Activated T-cell treated with anti-CD3 and anti-CD28 coated beads, Interleukin-2, amount 50 U/mL, for 72 hours (primary cell): Measurements from ENCODE around the gene OR2V2. TPM values are rescaled to one million over a fixed set of nuclear protein-coding genes. Genes with fewer than 3 reads are reported as not detected.
A peak's percentile ranks its signal among the peaks of the same experiment; 100 is the strongest.

Experiments used
- ATAC-seq, 2 donors: fragments of 150-1000 bp; cut with Tn5 transposase; replicated peaks in 1 of 2; 2 replicates each; pipeline ENCODE4 v1.10.0; 2021; ENCODE audit warnings: moderate library complexity in 2 of 2, mild to moderate bottlenecking in 1 of 2
- DNase-seq, 2 donors: peaks; one replicate each; pipeline ENCODE4 v3.0.0; 2021 to 2022; ENCODE audit warnings: mixed read lengths in 1 of 2
- H3K27ac Mint-ChIP-seq: one replicate; pipeline ENCODE4 v1.8.0; 2022; ENCODE audit warnings: mild to moderate bottlenecking, moderate library complexity, mixed read lengths
- H3K27me3 Mint-ChIP-seq: one replicate; pipeline ENCODE4 v1.8.0; 2022; ENCODE audit warnings: low read depth, mixed read lengths
- H3K36me3 Mint-ChIP-seq, 2 donors: one replicate each; pipeline ENCODE4 v1.8.0; 2022; ENCODE audit warnings: mixed read lengths in 2 of 2, mild to moderate bottlenecking in 1 of 2; ENCODE audit not compliant: insufficient read depth in 2 of 2
- H3K4me1 Mint-ChIP-seq: one replicate; pipeline ENCODE4 v1.8.0; 2022; ENCODE audit warnings: low read depth, mixed read lengths
- H3K4me3 Mint-ChIP-seq, 2 donors: one replicate each; pipeline ENCODE4 v1.8.0; 2022; ENCODE audit warnings: mild to moderate bottlenecking in 2 of 2, mixed read lengths in 2 of 2, moderate library complexity in 2 of 2
- H3K9me3 Mint-ChIP-seq, 2 donors: one replicate each; pipeline ENCODE4 v1.8.0; 2022; ENCODE audit warnings: mixed read lengths in 2 of 2
- total RNA-seq, 2 donors: library from RNA; stranded (reverse); gene quantifications; one replicate each; pipeline ENCODE4 v1.2.3, GENCODE V29; 2022

The OR2V2 gene
- total RNA-seq, 2 donors from 2014 or later, result not detected

- Mint-ChIP-seq H3K9me3 (peaks cover 3 to 6% of the 10 kb centered on the region in 2 donors), H3K4me3 (no peak overlapping the region), H3K27me3 (peaks cover 42% of the 10 kb centered on the region), H3K36me3 (peaks cover 4% of the 10 kb centered on the region in 2 donors), H3K4me1 (no peaks in the 10 kb centered on the region), H3K27ac (no peak overlapping the region)
- DNase-seq (no peak), ATAC-seq (no peak)
These were observed 10.9 kb upstream of the OR2V2 start for GRCh38 chr5:181136361-181136955.

- no peak for ATAC-seq
These were observed 9.1 kb upstream of the OR2V2 start for GRCh38 chr5:181138258-181138657.

GRCh38 chr5:181140766-181141165, 6.6 kb upstream of the OR2V2 start:
- ATAC-seq, result no peak
- DNase-seq, result no peak
- no peak overlapping the region for H3K4me3 Mint-ChIP-seq
- H3K36me3 Mint-ChIP-seq, result peaks cover 0 to 2% of the 10 kb centered on the region in 2 donors
- no peak overlapping the region for H3K27ac Mint-ChIP-seq
- H3K4me1 Mint-ChIP-seq, result no peaks in the 10 kb centered on the region
- peaks cover 30% of the 10 kb centered on the region for H3K27me3 Mint-ChIP-seq
- H3K9me3 Mint-ChIP-seq, result peaks cover 3 to 4% of the 10 kb centered on the region in 2 donors

More at GRCh38 chr5:181138258-181138657, 9.1 kb upstream of the OR2V2 start:
- no peak overlapping the region for H3K4me3 Mint-ChIP-seq
- peaks cover 4% of the 10 kb centered on the region in 2 donors for H3K36me3 Mint-ChIP-seq
- DNase-seq, result no peak
- H3K27ac Mint-ChIP-seq, result no peak overlapping the region
- peaks cover 3 to 6% of the 10 kb centered on the region in 2 donors for H3K9me3 Mint-ChIP-seq
- H3K4me1 Mint-ChIP-seq, result no peaks in the 10 kb centered on the region
- peaks cover 35% of the 10 kb centered on the region for H3K27me3 Mint-ChIP-seq

- Mint-ChIP-seq H3K27ac (no peak overlapping the region), H3K4me3 (no peak overlapping the region), H3K27me3 (peaks cover 30% of the 10 kb centered on the region), H3K4me1 (no peaks in the 10 kb centered on the region), H3K9me3 (peaks cover 3 to 4% of the 10 kb centered on the region in 2 donors), H3K36me3 (peaks cover 0 to 2% of the 10 kb centered on the region in 2 donors)
- no peak for DNase-seq
- ATAC-seq, result no peak
These were observed 5.3 kb upstream of the OR2V2 start for GRCh38 chr5:181142054-181142453.

- H3K36me3 Mint-ChIP-seq, result peaks cover 0 to 2% of the 10 kb centered on the region in 2 donors
- H3K9me3 Mint-ChIP-seq, result peaks cover 0 to 3% of the 10 kb centered on the region in 2 donors
- H3K4me3 Mint-ChIP-seq, result no peak overlapping the region
- no peak overlapping the region for H3K27ac Mint-ChIP-seq
- ATAC-seq, result no peak
- no peaks in the 10 kb centered on the region for H3K4me1 Mint-ChIP-seq
- DNase-seq, result no peak
- H3K27me3 Mint-ChIP-seq, result peaks cover 51% of the 10 kb centered on the region
These were observed 2.3 kb upstream of the OR2V2 start for GRCh38 chr5:181145133-181145532.

- Mint-ChIP-seq H3K4me1 (peaks cover 18% of the 10 kb centered on the region), H3K36me3 (peaks cover 0 to 2% of the 10 kb centered on the region in 2 donors), H3K27ac (no peak overlapping the region), H3K9me3 (peaks cover 0 to 2% of the 10 kb centered on the region in 2 donors), H3K4me3 (no peak overlapping the region), H3K27me3 (peaks cover 42% of the 10 kb centered on the region)
- ATAC-seq (no peak), DNase-seq (no peak)
These were observed 2.0 kb downstream of the OR2V2 start for GRCh38 chr5:181149355-181149754.

- Mint-ChIP-seq H3K4me1 (peaks cover 25% of the 10 kb centered on the region), H3K36me3 (peaks cover 1 to 2% of the 10 kb centered on the region in 2 donors), H3K4me3 (no peak overlapping the region), H3K27me3 (peaks cover 42% of the 10 kb centered on the region), H3K27ac (no peak overlapping the region), H3K9me3 (peaks cover 2 to 4% of the 10 kb centered on the region in 2 donors)
- ATAC-seq (no peak), DNase-seq (no peak)
These were observed 2.7 kb downstream of the OR2V2 start for GRCh38 chr5:181149806-181150733.

DNA sequence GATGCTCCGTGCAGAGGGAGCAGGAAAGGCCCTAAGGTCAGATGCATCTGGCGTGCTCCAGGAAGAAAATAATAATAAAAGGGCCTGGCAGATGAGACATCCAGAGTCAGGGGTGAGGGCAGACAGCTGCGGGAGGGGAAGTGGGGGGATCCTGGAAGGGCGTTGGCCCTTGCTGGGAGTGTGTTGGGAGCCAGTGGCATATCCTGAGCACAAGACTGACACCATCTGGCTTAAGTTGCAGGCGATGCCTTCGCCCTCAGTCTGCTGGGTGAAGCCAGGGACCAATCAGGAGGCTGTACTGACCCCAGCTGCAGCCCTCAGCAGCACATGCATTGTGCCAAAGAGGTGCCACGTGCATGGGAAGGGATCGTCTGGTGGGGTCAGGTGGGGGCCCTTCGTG, 3.8 kb downstream of the OR2V2 start:
- Mint-ChIP-seq H3K9me3 (peaks cover 3 to 4% of the 10 kb centered on the region in 2 donors), H3K27ac (no peak overlapping the region), H3K36me3 (peaks cover 0 to 2% of the 10 kb centered on the region in 2 donors), H3K4me3 (no peak overlapping the region), H3K27me3 (peaks cover 42% of the 10 kb centered on the region), H3K4me1 (peaks cover 33% of the 10 kb centered on the region)
- DNase-seq, result no peak
- ATAC-seq, result no peak

DNA sequence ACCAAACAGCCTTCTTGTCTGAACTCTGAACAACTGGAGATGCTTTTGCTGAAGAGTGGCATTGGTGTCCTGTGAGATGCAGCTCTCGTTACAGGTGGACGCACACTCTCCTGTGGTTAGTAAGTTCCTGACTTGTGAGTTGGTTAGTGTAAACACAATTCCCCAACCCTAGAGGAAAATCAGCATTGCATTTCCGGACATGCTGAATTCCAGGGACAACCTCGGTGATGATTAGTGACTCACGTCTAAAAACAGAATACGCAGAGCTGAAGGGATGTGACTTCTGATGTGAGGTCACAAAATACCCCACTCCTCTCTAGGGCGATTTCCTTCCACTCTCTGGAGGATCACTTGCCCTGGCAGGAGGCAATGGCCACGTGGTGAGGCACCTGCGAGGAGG, 5.0 kb downstream of the OR2V2 start:
- Mint-ChIP-seq H3K4me1 (peaks cover 45% of the 10 kb centered on the region), H3K9me3 (peaks cover 3 to 4% of the 10 kb centered on the region in 2 donors), H3K4me3 (no peak overlapping the region), H3K27me3 (peaks cover 42% of the 10 kb centered on the region), H3K36me3 (peaks cover 0 to 2% of the 10 kb centered on the region in 2 donors), H3K27ac (no peak overlapping the region)
- ATAC-seq (no peak), DNase-seq (no peak)

- peak overlapping the region; percentile 11 to 13 for H3K4me3 Mint-ChIP-seq
- DNase-seq (peak; percentile 39 to 62), ATAC-seq (peak; percentile 86 to 95)
- H3K27ac Mint-ChIP-seq, result no peak overlapping the region
- peaks cover 0 to 2% of the 10 kb centered on the region in 2 donors for H3K36me3 Mint-ChIP-seq
- H3K4me1 Mint-ChIP-seq, result peaks cover 48% of the 10 kb centered on the region
- H3K27me3 Mint-ChIP-seq, result peaks cover 31% of the 10 kb centered on the region
- H3K9me3 Mint-ChIP-seq, result peaks cover 3 to 4% of the 10 kb centered on the region in 2 donors
These were observed 6.4 kb downstream of the OR2V2 start for GRCh38 chr5:181153814-181154213.

DNA sequence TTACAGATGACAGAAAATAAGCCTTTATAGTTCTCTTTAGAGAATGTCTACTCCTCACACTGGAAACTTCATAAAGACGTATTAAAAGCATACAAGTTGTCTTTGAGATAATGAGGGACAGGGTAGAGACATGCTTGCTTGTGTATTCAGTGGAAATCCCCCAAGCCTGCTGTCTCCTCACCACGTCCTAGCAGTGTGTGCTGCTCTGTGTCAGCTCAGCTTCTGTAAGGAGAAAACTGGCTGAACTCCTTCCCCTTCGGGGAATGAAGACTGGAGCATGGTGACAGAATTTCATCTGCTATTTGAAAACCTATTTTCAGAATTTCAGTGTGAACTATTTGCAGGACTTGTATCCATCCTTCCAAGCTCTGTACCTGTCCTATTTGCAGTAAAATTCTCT, 9.4 kb downstream of the OR2V2 start:
- Mint-ChIP-seq H3K4me3 (no peak overlapping the region), H3K27me3 (peaks cover 11% of the 10 kb centered on the region), H3K27ac (no peak overlapping the region), H3K9me3 (peaks cover 3 to 4% of the 10 kb centered on the region in 2 donors), H3K36me3 (peaks cover 0 to 2% of the 10 kb centered on the region in 2 donors), H3K4me1 (peaks cover 71% of the 10 kb centered on the region)
- DNase-seq (peak in 1 of 2 donors; percentile 33), ATAC-seq (no peak)

DNA sequence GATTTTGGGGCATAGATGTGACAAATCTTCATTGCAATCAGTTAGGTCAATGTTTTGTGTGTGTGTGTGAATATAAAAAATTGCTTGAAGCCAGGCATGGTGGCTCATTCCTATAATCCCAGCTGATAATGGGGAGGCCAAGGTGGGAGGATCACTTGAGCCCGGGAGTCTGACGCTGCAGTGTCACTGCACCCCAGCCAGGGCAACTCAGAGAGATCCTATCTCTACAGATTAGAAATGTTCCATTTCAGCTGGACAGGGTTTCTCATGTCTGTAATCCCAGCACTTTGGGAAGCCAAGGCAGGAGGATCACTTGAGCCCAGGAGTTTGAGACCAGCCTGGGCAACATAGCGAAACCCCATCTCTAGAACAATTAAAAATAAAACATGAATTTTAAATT, 11.5 kb downstream of the OR2V2 start:
- Mint-ChIP-seq H3K4me3 (no peak overlapping the region), H3K4me1 (peaks cover 79% of the 10 kb centered on the region), H3K9me3 (peaks cover 2 to 3% of the 10 kb centered on the region in 2 donors), H3K27me3 (no peaks in the 10 kb centered on the region), H3K27ac (no peak overlapping the region), H3K36me3 (peaks cover 0 to 2% of the 10 kb centered on the region in 2 donors)
- ATAC-seq (no peak), DNase-seq (no peak)
